Stimulated activated CD8-positive, alpha-beta memory T cell treated with anti-CD3 and anti-CD28 coated beads, Interleukin-2, amount 100 ng/mL, for 48 hours (primary cell): ENCODE data around the gene SOWAHC.

Experiments used
- DNase-seq, 2 donors: peaks; one replicate each; pipeline ENCODE4 v3.0.0-alpha.2; 2020; ENCODE audit warnings: low read depth in 2 of 2

SOWAHC gene

DNA sequence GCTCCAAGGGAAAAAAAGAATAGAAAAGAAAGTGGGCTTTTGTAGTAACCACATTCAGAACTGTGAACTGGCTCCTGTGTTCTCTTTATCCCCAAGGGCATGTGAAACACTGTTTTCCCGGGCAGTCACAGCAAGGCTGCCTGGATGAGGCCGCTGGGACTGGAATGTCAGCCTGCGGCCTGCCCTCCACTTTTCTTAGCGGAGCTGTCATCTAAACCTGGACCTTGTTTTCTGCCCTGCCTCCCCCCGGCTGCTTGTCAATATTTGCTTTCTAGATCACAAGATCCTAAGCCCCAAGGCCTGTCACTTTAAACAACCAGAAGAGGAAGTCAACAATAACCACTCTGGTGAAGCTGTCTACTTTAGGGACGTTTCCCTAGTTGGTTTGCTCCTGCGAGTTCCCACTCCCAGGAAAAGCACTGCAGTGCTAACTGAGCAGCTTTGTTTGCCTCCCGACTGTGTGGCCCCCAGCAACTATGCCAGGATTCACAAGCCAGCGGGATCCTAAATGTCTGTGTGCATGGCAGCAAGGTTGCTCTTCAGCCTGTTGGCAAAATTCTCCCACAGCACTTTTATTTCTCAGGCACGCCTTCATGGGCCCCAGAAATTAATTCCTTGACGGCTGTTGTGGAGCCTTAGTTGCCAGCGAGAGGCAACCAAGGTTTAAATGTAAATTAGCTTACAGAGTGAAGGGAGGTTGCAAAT is 30.6 kb downstream of the SOWAHC start:
- no peak for DNase-seq

DNA sequence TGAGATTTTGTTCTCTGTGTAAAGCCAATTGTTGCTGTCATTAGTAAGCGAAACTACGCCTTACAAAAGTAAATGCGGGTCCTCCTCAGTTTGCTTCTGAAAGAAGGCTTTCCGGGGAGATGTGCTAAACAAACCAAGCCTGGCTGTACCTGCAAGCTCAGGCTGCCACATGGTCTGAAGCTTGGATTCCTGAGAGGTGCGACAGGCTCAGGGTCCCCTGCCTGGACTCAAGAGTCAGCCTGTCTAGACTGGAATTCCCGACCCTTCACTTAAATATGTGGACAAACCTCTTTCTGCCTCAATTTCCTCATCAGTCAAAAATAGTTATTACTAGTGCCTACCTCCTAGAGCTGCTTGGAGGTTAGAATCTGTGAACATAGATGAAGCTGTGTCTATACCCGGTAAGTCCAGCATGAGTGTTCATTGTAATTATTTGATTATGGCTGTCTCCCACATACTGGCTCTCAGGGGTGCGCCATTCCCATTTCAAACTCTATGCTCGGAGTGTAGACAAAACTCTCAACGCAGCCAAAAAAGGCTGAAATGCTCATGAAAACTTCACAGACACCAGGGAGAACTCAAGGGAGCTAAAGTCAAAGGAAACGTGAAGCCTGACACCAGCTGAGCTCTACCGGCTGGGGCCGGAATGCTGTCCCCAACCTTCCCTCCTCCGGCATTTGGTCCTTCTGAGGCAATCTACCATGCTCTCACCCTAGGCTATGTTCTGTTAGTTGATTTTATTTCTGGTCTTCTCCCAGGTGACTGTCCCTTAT is 31.4 kb downstream of the SOWAHC start:
- no peak for DNase-seq

DNA sequence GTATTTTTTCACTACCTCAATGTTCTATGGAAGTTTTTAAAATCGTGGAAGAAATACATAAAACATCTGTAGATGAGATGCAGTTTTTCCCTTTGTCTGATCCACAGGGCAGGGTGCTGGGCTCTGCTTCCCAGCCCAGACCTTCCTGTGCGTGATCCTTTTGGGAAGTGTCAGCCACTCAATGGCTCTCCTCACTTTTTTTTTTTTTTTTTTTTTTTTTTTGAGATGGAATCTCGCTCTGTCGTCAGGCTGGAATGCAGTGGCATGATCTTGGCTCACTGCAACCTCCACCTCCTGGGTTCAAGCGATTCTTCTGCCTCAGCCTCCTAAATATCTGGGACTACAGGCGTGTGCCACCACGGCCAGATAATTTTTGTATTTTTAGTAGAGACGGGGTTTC is 32.8 kb downstream of the SOWAHC start:
- DNase-seq, result no peak

DNA sequence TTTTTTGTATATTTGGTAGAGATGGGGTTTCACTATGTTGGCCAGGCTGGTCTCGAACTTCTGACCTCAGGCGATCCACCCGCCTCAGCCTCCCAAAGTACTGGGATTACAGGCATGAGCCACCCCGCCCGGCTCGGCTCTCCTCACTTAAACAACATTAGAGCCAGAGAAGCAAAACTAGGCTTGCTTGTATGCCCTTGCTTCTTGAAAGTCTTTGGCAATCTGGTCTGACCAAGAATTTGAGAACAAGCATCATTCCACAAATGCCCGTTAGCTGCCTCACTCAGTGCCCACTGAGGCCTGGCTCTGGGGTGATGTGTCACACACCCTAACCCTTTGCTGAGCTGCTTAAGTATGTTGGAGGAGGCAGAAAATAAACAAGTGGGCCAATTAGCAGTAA is 33.5 kb downstream of the SOWAHC start:
- no peak for DNase-seq

DNA sequence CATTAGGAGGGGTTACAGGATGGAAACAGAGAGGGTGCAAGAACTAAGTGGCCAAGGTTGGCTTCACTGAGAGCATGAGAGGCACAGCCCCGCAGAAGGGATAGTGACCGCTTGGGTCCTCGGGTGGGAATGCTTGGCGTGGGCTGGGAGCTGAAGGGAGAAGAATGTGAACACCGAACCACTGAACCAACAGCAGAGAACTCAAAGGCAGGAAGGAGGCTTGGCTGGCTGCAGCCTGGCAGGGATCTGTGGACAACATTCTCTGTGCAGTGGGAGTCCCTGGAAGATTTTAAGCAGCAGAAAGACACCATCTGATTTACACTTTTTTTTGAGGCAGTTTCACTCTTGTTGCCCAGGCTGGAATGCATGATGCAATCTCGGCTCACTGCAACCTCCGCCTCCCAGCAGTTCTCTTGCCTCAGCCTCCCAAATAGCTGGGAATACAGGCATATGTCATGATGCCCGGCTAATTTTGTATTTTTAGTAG is 33.9 kb downstream of the SOWAHC start:
- DNase-seq, result no peak

DNA sequence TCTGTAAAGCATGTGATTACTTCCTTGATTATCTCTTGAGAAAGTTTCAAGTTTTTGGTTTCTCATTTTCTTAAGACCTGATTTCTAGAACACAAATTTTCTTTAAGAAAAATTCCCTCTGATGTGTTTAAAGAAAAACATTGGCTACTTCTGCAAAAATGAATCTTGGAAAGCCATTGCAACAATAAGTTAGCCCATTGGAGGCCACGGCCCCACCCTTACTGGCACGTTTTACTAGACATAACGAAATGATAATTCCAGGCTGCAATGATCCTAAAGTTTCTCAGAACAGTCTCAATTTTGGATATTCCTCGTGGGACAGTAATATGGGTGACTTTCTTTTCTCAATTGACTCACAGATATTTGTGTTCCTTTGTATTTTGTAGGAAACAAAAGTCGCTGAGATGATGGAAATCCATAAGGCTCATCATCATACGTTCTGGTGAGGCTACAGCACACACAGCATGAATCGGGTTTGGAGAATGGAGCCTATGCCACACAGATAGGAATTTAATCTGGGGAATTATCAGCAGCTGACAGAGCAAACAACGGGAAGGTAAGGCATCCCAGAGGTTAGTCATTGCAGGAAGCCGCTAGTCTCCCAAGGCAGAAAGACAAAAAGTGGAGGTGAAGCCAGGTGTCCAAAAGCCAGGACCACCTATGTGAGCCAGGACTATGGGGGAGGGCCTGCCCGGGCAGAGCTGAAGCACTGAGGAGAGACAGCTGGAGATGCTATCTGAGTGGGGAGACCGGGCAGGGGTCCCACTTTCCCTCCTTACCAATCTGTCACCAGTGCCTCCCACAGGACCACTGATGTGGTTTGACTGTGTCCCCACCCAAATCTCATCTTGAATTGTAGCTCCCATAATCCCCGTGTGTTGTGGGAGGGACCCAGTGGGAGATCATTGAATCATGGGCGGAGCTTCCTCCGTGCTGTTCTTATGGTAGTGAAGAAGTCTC is 35.9 kb downstream of the SOWAHC start:
- no peak for DNase-seq

DNA sequence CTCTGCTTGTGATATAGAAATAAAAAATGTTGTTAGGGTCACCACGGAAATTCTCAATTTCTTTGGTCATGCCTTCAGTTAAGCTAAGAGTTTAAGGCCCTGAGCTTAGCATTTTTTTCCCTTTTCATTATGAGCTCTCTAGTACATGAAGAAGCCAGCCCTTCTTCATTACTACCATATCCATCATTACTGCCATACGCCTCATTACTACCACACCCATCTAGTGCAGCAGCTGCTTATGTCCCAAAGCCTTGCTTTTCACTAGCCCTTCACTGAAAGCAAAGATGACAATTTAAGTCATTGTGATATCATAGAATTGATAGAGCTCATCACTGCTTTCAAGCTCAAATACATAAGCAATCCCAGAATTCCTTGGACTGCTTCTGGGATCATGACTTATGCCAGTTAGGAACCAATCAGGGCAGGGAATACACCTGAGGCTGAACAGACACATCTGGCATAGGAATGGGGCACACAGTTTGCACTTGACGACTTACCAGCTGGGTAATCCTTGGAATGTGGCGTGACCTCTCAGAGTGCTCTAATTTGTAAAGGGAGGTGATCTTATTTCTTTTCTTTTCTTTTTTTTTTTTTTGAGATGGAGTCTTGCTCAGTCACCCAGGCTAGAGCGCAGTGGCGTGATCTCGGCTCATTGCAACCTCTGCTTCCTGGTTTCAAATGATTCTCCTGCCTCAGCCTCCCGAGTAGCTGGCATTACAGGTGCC is 40.3 kb downstream of the SOWAHC start:
- no peak for DNase-seq

DNA sequence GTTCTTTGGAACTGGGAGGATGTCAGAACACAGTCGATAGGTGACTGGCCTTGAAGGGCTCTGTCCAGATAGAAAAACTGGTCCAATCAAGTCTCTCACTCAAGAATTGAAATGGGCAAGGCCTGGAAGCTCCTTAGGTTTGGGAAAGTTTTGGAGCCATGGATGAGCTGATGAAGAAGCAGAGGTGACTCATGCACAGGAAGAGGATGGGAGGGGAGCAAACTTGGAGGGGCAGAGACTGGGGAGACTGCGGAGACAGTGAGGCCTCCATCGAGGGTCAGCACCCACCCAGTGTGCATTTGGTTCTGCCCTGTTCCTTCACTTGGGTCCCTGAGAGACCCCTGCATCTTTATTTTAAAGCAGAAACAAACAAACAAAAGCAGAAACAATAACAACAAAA is 41.1 kb downstream of the SOWAHC start:
- DNase-seq, result no peak

DNA sequence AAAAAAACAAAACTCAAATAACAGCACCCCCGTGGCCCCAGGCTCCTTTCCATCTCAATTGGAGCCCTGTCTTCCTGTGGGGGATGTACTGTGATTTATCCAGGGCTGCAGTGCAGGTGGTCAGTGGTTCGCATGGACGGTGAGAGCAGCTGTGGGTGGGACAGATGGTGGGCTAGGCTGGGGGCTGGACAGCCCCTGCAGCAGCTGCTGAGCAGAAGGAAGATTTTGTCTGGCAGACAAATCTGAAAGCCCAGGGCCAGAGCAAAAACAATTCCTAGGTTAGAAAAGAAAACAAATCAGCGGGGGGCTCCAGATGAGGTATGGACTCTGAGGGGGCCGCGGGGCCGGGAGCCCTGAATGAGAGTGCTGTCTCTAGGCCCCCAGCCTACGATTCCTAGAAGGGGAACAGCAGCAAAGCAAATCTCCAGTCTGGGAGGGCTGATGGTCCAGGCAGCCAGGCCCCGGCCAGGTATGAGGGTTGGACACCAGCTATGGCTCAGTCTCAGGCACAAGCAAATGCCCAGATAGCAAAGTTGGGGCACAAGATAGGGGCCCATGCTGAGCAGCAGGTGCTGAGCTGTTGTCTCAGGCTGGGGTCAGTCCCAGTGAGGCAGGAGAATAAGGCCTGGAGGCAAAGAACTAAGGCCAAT is 45.4 kb downstream of the SOWAHC start:
- no peak for DNase-seq

DNA sequence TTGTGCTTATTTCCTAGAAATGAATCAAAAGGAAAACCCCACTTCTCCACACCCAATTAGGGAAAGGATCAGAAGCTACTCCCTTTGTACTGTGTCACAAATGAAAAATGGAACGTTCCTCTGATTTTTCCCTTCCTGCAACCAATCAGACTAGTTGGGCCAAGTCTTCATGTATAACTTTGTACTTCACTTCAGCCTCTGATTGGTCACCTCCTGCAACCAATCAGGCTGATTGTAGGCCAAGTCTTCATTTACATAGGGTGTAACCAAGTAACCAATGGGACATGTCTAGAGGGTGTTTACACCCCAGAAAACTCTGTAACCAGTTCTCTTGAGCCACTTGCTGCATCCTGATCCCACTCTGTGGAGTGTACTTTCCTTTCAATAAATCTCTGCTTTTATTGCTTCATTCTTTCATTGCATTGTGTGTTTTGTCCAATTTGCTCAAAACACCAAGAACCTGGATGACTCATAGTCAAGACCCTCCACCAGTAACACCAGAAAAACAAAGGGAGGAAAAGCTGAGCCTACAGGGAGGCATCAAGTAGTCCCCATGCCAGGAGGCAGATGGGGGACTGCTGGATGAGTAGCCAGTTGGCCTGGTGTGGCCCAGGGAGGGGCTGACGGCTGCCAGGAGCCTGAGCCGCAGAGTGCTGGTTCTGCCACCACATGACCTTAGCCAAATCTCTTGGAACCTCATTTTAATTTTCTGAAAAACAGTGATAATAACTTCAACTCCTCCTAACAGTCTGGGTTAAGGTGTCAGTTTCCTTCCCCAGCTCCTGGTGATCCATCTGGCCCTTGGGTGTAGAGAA is 46.1 kb downstream of the SOWAHC start:
- DNase-seq, result no peak

DNA sequence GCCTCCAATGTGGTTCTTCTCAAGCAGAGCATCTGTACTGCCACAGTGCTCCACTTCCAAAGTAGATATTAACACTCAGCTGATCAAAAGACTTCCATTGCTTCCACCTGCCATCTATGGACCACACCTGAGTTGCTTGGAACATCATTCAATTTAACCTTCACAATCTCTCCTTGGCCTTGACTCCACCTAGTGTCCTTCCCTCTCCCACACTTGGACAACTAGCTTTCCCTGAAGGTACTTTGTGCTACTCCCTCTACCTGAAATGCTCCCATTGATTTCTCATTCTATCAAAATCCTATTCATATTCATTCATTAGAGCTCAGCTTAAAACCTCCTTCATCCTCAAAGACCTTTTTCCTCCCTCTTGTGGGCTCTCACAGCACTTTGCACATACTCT is 48.7 kb downstream of the SOWAHC start:
- DNase-seq, result no peak

DNA sequence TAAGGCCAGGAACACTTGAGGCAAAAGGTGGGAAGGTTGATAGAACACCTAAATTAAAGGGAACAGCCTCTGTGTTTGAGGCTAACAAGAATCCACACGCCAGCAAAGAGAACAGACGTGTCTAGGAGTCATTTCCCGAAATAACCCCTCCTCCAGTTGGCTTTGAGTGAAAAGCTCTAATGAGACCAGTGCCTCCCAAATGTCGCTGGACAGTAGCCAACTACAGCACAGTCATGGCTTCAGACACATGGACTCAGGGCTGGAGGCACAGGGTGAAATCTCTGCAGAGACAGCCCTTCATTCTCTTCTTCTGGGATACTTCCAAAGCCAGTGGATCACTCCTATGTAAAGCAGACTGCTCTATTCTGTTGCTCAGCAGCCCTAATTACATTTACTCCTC is 49.6 kb downstream of the SOWAHC start:
- no peak for DNase-seq

DNA sequence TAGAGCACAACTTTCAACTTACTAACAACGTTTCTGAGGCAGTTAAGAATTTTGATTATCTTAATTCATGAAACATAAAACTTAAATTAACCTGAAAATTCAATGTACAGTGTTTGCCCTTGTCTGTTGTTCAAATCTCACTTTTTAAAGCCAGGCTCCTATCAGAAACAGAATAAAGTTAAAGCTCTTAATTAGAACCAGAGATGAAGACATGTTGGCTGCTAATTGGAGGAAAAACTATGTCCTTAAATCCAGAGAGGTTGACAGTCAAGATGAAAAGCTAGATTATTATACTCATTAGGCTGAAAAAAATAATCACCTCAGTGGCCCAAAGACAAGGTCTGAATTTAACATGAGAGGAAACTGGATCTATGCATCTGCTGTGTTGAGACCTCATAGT is 52.3 kb downstream of the SOWAHC start:
- DNase-seq, result no peak
